ENCODE results near the gene NCR3LG1.

NCR3LG1 gene

GRCh38 chr11:17385926-17386325 is 34.3 kb downstream of the NCR3LG1 start:
- H3K4me3 ChIP-seq (ENCODE audit: low read depth, low read length): no peak overlapping the region
- H3K79me2 ChIP-seq (ENCODE audit: control insufficient read depth, insufficient read depth, low read length, unreplicated experiment): no peaks in the 10 kb centered on the region
- H3K4me1 ChIP-seq (ENCODE audit: control insufficient read depth, insufficient read depth, low read length, unreplicated experiment): peaks cover 10% of the 10 kb centered on the region
- peaks cover 15% of the 10 kb centered on the region for H3K27me3 ChIP-seq (ENCODE audit: insufficient read depth, low read length)
- no peak overlapping the region for H3K27ac ChIP-seq (ENCODE audit: low read depth, low read length)
- H2AFZ ChIP-seq (ENCODE audit: low read length, unreplicated experiment): no peak overlapping the region
- no peaks in the 10 kb centered on the region for H3K36me3 ChIP-seq (ENCODE audit: insufficient read depth, low read length)

GRCh38 chr11:17386331-17387084 is 34.9 kb downstream of the NCR3LG1 start:
- Histone ChIP-seq H3K4me1 (ENCODE audit: control insufficient read depth, insufficient read depth, low read length, unreplicated experiment) (peaks cover 4% of the 10 kb centered on the region), H3K4me3 (ENCODE audit: low read depth, low read length) (no peak overlapping the region), H2AFZ (ENCODE audit: low read length, unreplicated experiment) (no peak overlapping the region), H3K27ac (ENCODE audit: low read depth, low read length) (no peak overlapping the region), H3K27me3 (ENCODE audit: insufficient read depth, low read length) (peaks cover 16% of the 10 kb centered on the region), H3K36me3 (ENCODE audit: insufficient read depth, low read length) (no peaks in the 10 kb centered on the region), H3K79me2 (ENCODE audit: control insufficient read depth, insufficient read depth, low read length, unreplicated experiment) (no peaks in the 10 kb centered on the region)

DNA sequence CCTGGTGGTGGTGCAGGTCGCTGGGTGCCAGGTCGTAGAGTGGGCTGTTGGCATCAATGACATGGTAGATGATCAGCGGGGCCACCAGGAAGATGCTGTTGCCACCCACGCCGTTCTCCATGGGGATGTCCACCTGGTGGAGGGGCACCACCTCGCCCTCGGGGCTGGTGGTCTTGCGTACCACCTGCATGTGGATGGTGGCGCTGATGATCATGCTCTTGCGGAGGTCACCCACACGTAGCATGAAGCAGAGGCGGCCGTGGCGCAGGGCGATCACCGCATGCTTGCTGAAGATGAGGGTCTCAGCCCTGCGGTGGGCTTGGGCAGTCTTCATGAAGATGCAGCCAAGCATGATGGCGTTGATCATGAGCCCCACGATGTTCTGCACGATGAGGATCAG is 35.7 kb downstream of the NCR3LG1 start:
- Histone ChIP-seq H3K27me3 (ENCODE audit: insufficient read depth, low read length) (peaks cover 16% of the 10 kb centered on the region), H3K4me1 (ENCODE audit: control insufficient read depth, insufficient read depth, low read length, unreplicated experiment) (no peaks in the 10 kb centered on the region), H2AFZ (ENCODE audit: low read length, unreplicated experiment) (no peak overlapping the region), H3K27ac (ENCODE audit: low read depth, low read length) (no peak overlapping the region), H3K36me3 (ENCODE audit: insufficient read depth, low read length) (no peaks in the 10 kb centered on the region), H3K79me2 (ENCODE audit: control insufficient read depth, insufficient read depth, low read length, unreplicated experiment) (no peaks in the 10 kb centered on the region), H3K4me3 (ENCODE audit: low read depth, low read length) (no peak overlapping the region)

DNA sequence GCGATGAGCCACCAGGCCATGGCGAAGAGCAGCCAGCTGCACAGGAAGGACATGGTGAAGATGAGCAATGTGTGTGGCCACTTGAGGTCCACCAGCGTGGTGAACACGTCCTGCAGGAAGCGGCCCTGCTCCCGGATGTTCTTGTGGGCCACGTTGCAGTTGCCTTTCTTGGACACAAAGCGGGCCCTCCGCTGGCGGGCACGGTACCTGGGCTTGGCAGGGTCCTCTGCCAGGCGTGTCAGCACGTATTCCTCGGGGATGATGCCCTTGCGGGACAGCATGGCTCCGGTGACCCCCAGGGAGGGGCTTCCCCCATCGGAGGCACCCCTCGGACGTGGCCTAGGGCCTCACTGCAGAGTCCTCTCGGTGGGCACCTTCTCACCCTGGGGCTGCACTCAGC is 36.2 kb downstream of the NCR3LG1 start:
- Histone ChIP-seq H3K27me3 (ENCODE audit: insufficient read depth, low read length) (peaks cover 16% of the 10 kb centered on the region), H3K27ac (ENCODE audit: low read depth, low read length) (no peak overlapping the region), H3K36me3 (ENCODE audit: insufficient read depth, low read length) (no peaks in the 10 kb centered on the region), H3K79me2 (ENCODE audit: control insufficient read depth, insufficient read depth, low read length, unreplicated experiment) (no peaks in the 10 kb centered on the region), H3K4me3 (ENCODE audit: low read depth, low read length) (no peak overlapping the region), H2AFZ (ENCODE audit: low read length, unreplicated experiment) (no peak overlapping the region), H3K4me1 (ENCODE audit: control insufficient read depth, insufficient read depth, low read length, unreplicated experiment) (no peaks in the 10 kb centered on the region)

DNA sequence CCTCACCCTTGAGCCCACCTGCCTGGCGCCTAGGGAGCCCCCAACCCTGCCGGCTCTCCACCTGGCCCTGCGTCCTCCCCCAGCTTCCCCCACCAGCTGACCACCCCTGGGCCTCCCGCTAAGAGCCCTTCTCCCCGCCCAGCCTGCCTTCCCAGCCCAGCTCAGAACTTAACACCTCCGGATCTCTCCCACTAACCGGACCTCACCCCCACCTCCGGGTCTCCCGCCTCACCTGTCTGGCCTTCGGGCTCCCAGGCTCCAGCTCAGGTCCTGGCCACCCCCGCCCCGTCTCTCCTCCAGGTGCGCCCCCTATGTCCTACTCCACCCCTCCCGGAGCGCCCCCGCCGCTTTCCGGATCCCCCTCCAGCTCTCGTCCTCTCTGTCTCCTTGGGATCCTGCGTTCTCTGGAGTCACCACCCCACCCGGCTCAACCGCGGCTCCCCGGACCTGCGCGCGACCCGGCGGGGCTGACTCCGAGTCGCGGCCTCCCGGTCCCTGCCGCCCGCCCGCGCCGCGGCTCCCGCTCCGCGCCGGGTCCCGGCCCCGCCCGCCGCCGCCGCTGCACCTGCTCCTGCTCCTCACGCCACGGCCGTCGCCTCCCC is 37.1 kb downstream of the NCR3LG1 start, which contains the start of gene KCNJ11:
TSS of gene KCNJ11 (minus strand) at position 51 of the 602 bp plus-strand sequence. CDS start 568 bp downstream, outside the sequence.
- no peaks in the 10 kb centered on the region for H3K36me3 ChIP-seq (ENCODE audit: insufficient read depth, low read length)
- no peaks in the 10 kb centered on the region for H3K79me2 ChIP-seq (ENCODE audit: control insufficient read depth, insufficient read depth, low read length, unreplicated experiment)
- H3K4me3 ChIP-seq (ENCODE audit: low read depth, low read length): peak within 1 kb of the TSS; percentile 70
- H3K27me3 ChIP-seq (ENCODE audit: insufficient read depth, low read length): peaks cover 16% of the 10 kb centered on the region
- H2AFZ ChIP-seq (ENCODE audit: low read length, unreplicated experiment): peak within 1 kb of the TSS; percentile 50
- H3K4me1 ChIP-seq (ENCODE audit: control insufficient read depth, insufficient read depth, low read length, unreplicated experiment): no peaks in the 10 kb centered on the region
- no peak within 1 kb of the TSS for H3K27ac ChIP-seq (ENCODE audit: low read depth, low read length)

GRCh38 chr11:17389211-17389956 is 37.8 kb downstream of the NCR3LG1 start:
- no peaks in the 10 kb centered on the region for H3K4me1 ChIP-seq (ENCODE audit: control insufficient read depth, insufficient read depth, low read length, unreplicated experiment)
- H3K27me3 ChIP-seq (ENCODE audit: insufficient read depth, low read length): peaks cover 16% of the 10 kb centered on the region
- peak overlapping the region; percentile 70 for H3K4me3 ChIP-seq (ENCODE audit: low read depth, low read length)
- no peaks in the 10 kb centered on the region for H3K79me2 ChIP-seq (ENCODE audit: control insufficient read depth, insufficient read depth, low read length, unreplicated experiment)
- no peaks in the 10 kb centered on the region for H3K36me3 ChIP-seq (ENCODE audit: insufficient read depth, low read length)
- H2AFZ ChIP-seq (ENCODE audit: low read length, unreplicated experiment): peak overlapping the region; percentile 50
- H3K27ac ChIP-seq (ENCODE audit: low read depth, low read length): no peak overlapping the region

GRCh38 chr11:17389957-17390649 is 38.5 kb downstream of the NCR3LG1 start:
- H3K79me2 ChIP-seq (ENCODE audit: control insufficient read depth, insufficient read depth, low read length, unreplicated experiment): no peaks in the 10 kb centered on the region
- peaks cover 16% of the 10 kb centered on the region for H3K27me3 ChIP-seq (ENCODE audit: insufficient read depth, low read length)
- H3K27ac ChIP-seq (ENCODE audit: low read depth, low read length): no peak overlapping the region
- H2AFZ ChIP-seq (ENCODE audit: low read length, unreplicated experiment): no peak overlapping the region
- no peaks in the 10 kb centered on the region for H3K4me1 ChIP-seq (ENCODE audit: control insufficient read depth, insufficient read depth, low read length, unreplicated experiment)
- no peak overlapping the region for H3K4me3 ChIP-seq (ENCODE audit: low read depth, low read length)
- H3K36me3 ChIP-seq (ENCODE audit: insufficient read depth, low read length): no peaks in the 10 kb centered on the region

- no peak overlapping the region for H3K27ac ChIP-seq (ENCODE audit: low read depth, low read length)
- no peak overlapping the region for H3K4me3 ChIP-seq (ENCODE audit: low read depth, low read length)
- H3K4me1 ChIP-seq (ENCODE audit: control insufficient read depth, insufficient read depth, low read length, unreplicated experiment): no peaks in the 10 kb centered on the region
- H2AFZ ChIP-seq (ENCODE audit: low read length, unreplicated experiment): no peak overlapping the region
- H3K27me3 ChIP-seq (ENCODE audit: insufficient read depth, low read length): peaks cover 16% of the 10 kb centered on the region
- H3K79me2 ChIP-seq (ENCODE audit: control insufficient read depth, insufficient read depth, low read length, unreplicated experiment): no peaks in the 10 kb centered on the region
- H3K36me3 ChIP-seq (ENCODE audit: insufficient read depth, low read length): no peaks in the 10 kb centered on the region
Measured at GRCh38 chr11:17391493-17392355, 40.1 kb downstream of the NCR3LG1 start.

DNA sequence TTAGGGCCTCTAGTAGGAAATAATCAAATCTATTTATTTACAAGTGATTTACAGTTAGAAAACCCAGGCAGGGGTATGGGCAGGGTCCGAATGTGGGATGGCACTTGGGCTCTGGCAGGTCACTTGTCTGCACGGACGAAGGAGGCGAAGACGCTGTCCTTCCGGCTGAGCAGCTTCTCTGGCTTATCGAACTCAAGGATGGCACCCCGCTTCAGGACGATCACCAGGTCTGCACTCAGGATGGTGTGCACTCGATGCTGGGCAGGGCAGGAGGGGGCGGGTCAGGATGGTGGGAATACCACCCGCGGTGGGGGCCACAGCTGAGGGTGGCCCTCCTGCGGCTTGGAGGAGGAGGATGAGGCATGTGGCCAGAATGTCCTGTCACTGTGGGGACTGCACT is 41.3 kb downstream of the NCR3LG1 start:
- Histone ChIP-seq H3K36me3 (ENCODE audit: insufficient read depth, low read length) (no peaks in the 10 kb centered on the region), H3K4me3 (ENCODE audit: low read depth, low read length) (no peak overlapping the region), H3K79me2 (ENCODE audit: control insufficient read depth, insufficient read depth, low read length, unreplicated experiment) (no peaks in the 10 kb centered on the region), H3K27me3 (ENCODE audit: insufficient read depth, low read length) (peaks cover 16% of the 10 kb centered on the region), H2AFZ (ENCODE audit: low read length, unreplicated experiment) (no peak overlapping the region), H3K4me1 (ENCODE audit: control insufficient read depth, insufficient read depth, low read length, unreplicated experiment) (no peaks in the 10 kb centered on the region), H3K27ac (ENCODE audit: low read depth, low read length) (no peak overlapping the region)

DNA sequence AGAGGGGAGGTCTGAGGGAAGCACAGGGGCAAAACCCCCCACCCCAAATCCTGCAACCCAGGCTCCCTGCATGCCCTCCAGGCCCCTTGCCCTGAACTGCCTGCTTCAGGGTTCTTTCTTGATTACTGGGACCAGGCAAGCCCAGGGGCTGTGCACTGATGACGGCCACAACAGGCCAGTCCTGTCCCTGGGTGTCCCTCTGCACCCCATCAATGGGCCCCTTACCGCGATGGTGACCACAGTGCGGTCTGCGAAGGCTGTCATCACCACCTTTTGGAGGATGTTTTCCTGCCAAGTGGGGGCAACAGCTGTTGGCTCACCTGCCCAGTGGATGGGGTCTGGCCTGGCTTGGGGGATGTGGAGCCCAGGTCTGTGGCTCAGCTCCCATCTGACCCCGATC is 41.9 kb downstream of the NCR3LG1 start:
- Histone ChIP-seq H2AFZ (ENCODE audit: low read length, unreplicated experiment) (no peak overlapping the region), H3K4me1 (ENCODE audit: control insufficient read depth, insufficient read depth, low read length, unreplicated experiment) (no peaks in the 10 kb centered on the region), H3K79me2 (ENCODE audit: control insufficient read depth, insufficient read depth, low read length, unreplicated experiment) (no peaks in the 10 kb centered on the region), H3K4me3 (ENCODE audit: low read depth, low read length) (no peak overlapping the region), H3K27ac (ENCODE audit: low read depth, low read length) (no peak overlapping the region), H3K36me3 (ENCODE audit: insufficient read depth, low read length) (no peaks in the 10 kb centered on the region), H3K27me3 (ENCODE audit: insufficient read depth, low read length) (peaks cover 15% of the 10 kb centered on the region)
